Endothelial cell of umbilical vein (primary cell): Measurements from ENCODE around the gene PCTP. TPM values are rescaled to one million over a fixed set of nuclear protein-coding genes. Genes with fewer than 3 reads are reported as not detected.

Experiments used
- BruUV-seq: library from RNA; stranded (reverse); fragments of 400-500 nt; replicated peaks from 2 replicates; lab custom pipeline; 2021; lab: Mats Ljungman, UMichigan
- CTCF ChIA-PET: fragments of 300-600, 350-600 bp; sonication (Branson Sonifier 250); formaldehyde crosslinking; loops from one replicate; lab custom pipeline; 2021; ENCODE audit warnings: antibody characterized with exemption, inconsistent platforms; lab: Charles Lee
- POLR2A ChIA-PET: fragments of 300-600, 350-600 bp; sonication (Branson Sonifier 250); formaldehyde crosslinking; loops from one replicate; lab custom pipeline; 2021; ENCODE audit warnings: antibody characterized with exemption, inconsistent platforms; lab: Charles Lee
- DNase-seq: peaks from one replicate; pipeline ENCODE4 v3.0.0-alpha.2; 2011; ENCODE audit warnings: low read depth, low spot score
- FAIRE-seq: peaks from 2 replicates; lab custom pipeline; 2011; peaks lifted over from hg19 to GRCh38; lab: Jason Lieb, UNC
- H2AFZ ChIP-seq: 2 replicates; pipeline ENCODE4 v1.6.0; 2012; ENCODE audit warnings: low read depth, low read length, control low read depth, inconsistent platforms
- H3K27ac ChIP-seq: 2 replicates; pipeline ENCODE4 v1.5.1; 2011; ENCODE audit warnings: low read depth, mild to moderate bottlenecking, control low read depth, low read length, moderate library complexity; ENCODE audit not compliant: insufficient read depth
- H3K27me3 ChIP-seq, 2 experiments: 2 replicates each; pipeline versions ENCODE4 v1.6.0 to v1.6.1; 2011; ENCODE audit warnings: low read length in 2 of 2, mixed read lengths in 1 of 2; ENCODE audit not compliant: control insufficient read depth in 2 of 2, insufficient read depth in 2 of 2
- H3K36me3 ChIP-seq, 2 experiments: 2 replicates in 1 of 2; 3 replicates in 1 of 2; pipeline ENCODE4 v1.5.1; 2011; ENCODE audit warnings: low read length in 2 of 2, mild to moderate bottlenecking in 1 of 2, moderate library complexity in 1 of 2; ENCODE audit not compliant: control insufficient read depth in 2 of 2, insufficient read depth in 2 of 2; ENCODE audit errors: extremely low read depth in 1 of 2
- H3K4me1 ChIP-seq: 3 replicates; pipeline ENCODE4 v1.5.1; 2011; ENCODE audit warnings: mild to moderate bottlenecking, low read length; ENCODE audit not compliant: control insufficient read depth, insufficient read depth; ENCODE audit errors: extremely low read depth
- H3K4me2 ChIP-seq: 2 replicates; pipeline ENCODE4 v1.6.1; 2011; ENCODE audit warnings: low read length, control low read depth, mixed read lengths; ENCODE audit not compliant: insufficient read depth
- H3K4me3 ChIP-seq, 3 experiments: fragments of 200-600 bp in 1 of 3; sonication (generic), shearing (Covaris generic) in 1 of 3; replicated peaks in 1 of 3; 2 replicates each; pipeline ENCODE4 v1.5.1; 2011 to 2016; ENCODE audit warnings: control low read depth in 3 of 3, low read length in 3 of 3, mild to moderate bottlenecking in 2 of 3, inconsistent platforms in 1 of 3, low read depth in 1 of 3, moderate library complexity in 1 of 3; ENCODE audit not compliant: insufficient read depth in 1 of 3
- H3K79me2 ChIP-seq: 2 replicates; pipeline ENCODE4 v1.6.0; 2012; ENCODE audit warnings: low read length, inconsistent platforms; ENCODE audit not compliant: control insufficient read depth, insufficient read depth
- H3K9ac ChIP-seq: replicated peaks from 2 replicates; pipeline ENCODE3; 2011; ENCODE audit warnings: low read length, control low read depth; ENCODE audit not compliant: insufficient read depth; ENCODE audit errors: extremely low read depth
- H3K9me1 ChIP-seq: replicated peaks from 3 replicates; pipeline ENCODE4 v1.6.0; 2011; ENCODE audit warnings: mild to moderate bottlenecking, low read length; ENCODE audit not compliant: control insufficient read depth, insufficient read depth; ENCODE audit errors: extremely low read depth
- H3K9me3 ChIP-seq: replicated peaks from 2 replicates; pipeline ENCODE4 v1.5.1; 2012; ENCODE audit warnings: low read length, inconsistent platforms; ENCODE audit not compliant: control insufficient read depth, insufficient read depth
- H4K20me1 ChIP-seq: replicated peaks from 2 replicates; pipeline ENCODE3; 2011; ENCODE audit warnings: mild to moderate bottlenecking, low read length; ENCODE audit not compliant: control insufficient read depth, insufficient read depth; ENCODE audit errors: extremely low read depth
- CTCF ChIP-seq, 2 donors: IDR thresholded peaks; 1 replicate in 1 of 2; 2 replicates in 1 of 2; pipeline ENCODE4 v1.5.1; 2011; ENCODE audit warnings: low read length in 2 of 2, mild to moderate bottlenecking in 2 of 2, moderate library complexity in 2 of 2, control low read depth in 1 of 2, inconsistent platforms in 1 of 2, low read depth in 1 of 2; ENCODE audit not compliant: insufficient read depth in 1 of 2; ENCODE audit errors: extremely low read depth in 1 of 2
- EZH2 ChIP-seq: IDR thresholded peaks from 2 replicates; pipeline ENCODE4 v1.6.1; 2012; ENCODE audit warnings: borderline replicate concordance, low read depth, mild to moderate bottlenecking, moderate library complexity, low read length, inconsistent platforms; ENCODE audit not compliant: severe bottlenecking
- FOS ChIP-seq: IDR thresholded peaks from 2 replicates; pipeline ENCODE4 v1.6.1; 2011; ENCODE audit warnings: mild to moderate bottlenecking, low read length, moderate library complexity, borderline replicate concordance; ENCODE audit not compliant: insufficient read depth
- GATA2 ChIP-seq: IDR thresholded peaks from 2 replicates; pipeline ENCODE4 v1.7.0; 2011; ENCODE audit warnings: low read depth, mild to moderate bottlenecking, moderate library complexity, mixed read lengths, low read length; ENCODE audit not compliant: insufficient read length, insufficient read depth
- JUN ChIP-seq: IDR thresholded peaks from 2 replicates; pipeline ENCODE4 v1.6.1; 2011; ENCODE audit warnings: borderline replicate concordance, low read depth; ENCODE audit not compliant: insufficient read length, insufficient read depth
- MYC ChIP-seq: IDR thresholded peaks from one replicate; pipeline ENCODE4 v1.6.1; 2011; ENCODE audit warnings: mild to moderate bottlenecking, low read depth, low read length
- POLR2A ChIP-seq: IDR thresholded peaks from 2 replicates; pipeline ENCODE4 v1.6.1; 2012; ENCODE audit warnings: low read depth, mild to moderate bottlenecking, control low read depth, low read length
- POLR2AphosphoS5 ChIP-seq: IDR thresholded peaks from 2 replicates; pipeline ENCODE4 v1.6.1; 2012; ENCODE audit warnings: low read depth, mild to moderate bottlenecking, control low read depth, low read length, moderate library complexity; ENCODE audit not compliant: insufficient read depth
- dilution Hi-C: fragments of 300-500 bp; cut with MboI; formaldehyde crosslinking; loops from one replicate; pipeline ENCODE4 v1.15.0; 2019; ENCODE audit warnings: low sequenced_read_pairs; ENCODE audit not compliant: extremely low pct_ligation_motif_present
- intact Hi-C: fragments of 100-400 bp; cut with micrococcal nuclease; formaldehyde crosslinking; loops from one replicate; pipeline ENCODE4 v1.10.0; 2022
- polyA plus RNA-seq, 4 experiments: library from polyadenylated mRNA; depleted of rRNA in 3 of 4; stranded (reverse) in 3 of 4; unstranded in 1 of 4; fragments of >200 nt; gene quantifications; 2 replicates each; pipeline versions ENCODE4 v1.2.1 to v1.2.3, GENCODE V29; 2011 to 2012; ENCODE audit warnings: missing spikeins in 1 of 4
- total RNA-seq: library from RNA; stranded (reverse); gene quantifications from 2 replicates; pipeline ENCODE4 v1.2.3, GENCODE V29; 2021
- TF ChIP-seq, protein P1 (sequence below): IDR thresholded peaks from 2 replicates; pipeline ENCODE4 v1.6.1; 2011; ENCODE audit not compliant: insufficient read depth, insufficient read length

Gene PCTP
- total and polyA plus RNA-seq, 2 donors (not counting 3 experiments of a cell fraction or from before 2014, with no cell fraction given): 13.5 to 18.3 TPM

GRCh38 chr17:55705847-55706246, 45.0 kb upstream of the PCTP start:
- Histone ChIP-seq H3K27me3 (no peaks in the 10 kb centered on the region), H3K4me1 (no peaks in the 10 kb centered on the region), H2AFZ (no peak overlapping the region), H3K9me3 (no peaks in the 10 kb centered on the region), H3K4me3 (no peak overlapping the region), H4K20me1 (no peaks in the 10 kb centered on the region), H3K36me3 (no peaks in the 10 kb centered on the region), H3K9ac (no peak overlapping the region), H3K4me2 (no peak overlapping the region), H3K27ac (no peak overlapping the region), H3K79me2 (no peaks in the 10 kb centered on the region), H3K9me1 (no peaks in the 10 kb centered on the region)
- FAIRE-seq (no peak), DNase-seq (no peak)
- dilution Hi-C loops (no loop called here), intact Hi-C loops (no loop called here)
- no peak for TF ChIP-seq CTCF (IDR thresholded peaks at IDR 0.05; ENCODE audit: extremely low read depth in 1 of 2, insufficient read depth in 1 of 2, low read depth in 1 of 2, low read length in 2 of 2)
- TF ChIP-seq EZH2: no peak
- POLR2A ChIA-PET: no interaction called here
- no TSS peak for BruUV-seq
- CTCF ChIA-PET: no interaction called here

GRCh38 chr17:55706808-55707773, 43.8 kb upstream of the PCTP start:
- H3K9me3 ChIP-seq: no peaks in the 10 kb centered on the region
- no peak overlapping the region for H3K4me3 ChIP-seq
- dilution Hi-C loops: no loop called here
- no peaks in the 10 kb centered on the region for H3K27me3 ChIP-seq
- DNase-seq (no peak), FAIRE-seq (no peak)
- no peaks in the 10 kb centered on the region for H4K20me1 ChIP-seq
- no peaks in the 10 kb centered on the region for H3K9me1 ChIP-seq
- ChIA-PET POLR2A (no interaction called here), CTCF (interaction anchor here (0.9 to 2.5 kb wide), 3 partner anchors 11 to 105 kb away, joined by 3 to 10 read pairs (median 3); no protein-coding TSS in a partner anchor)
- H3K79me2 ChIP-seq: no peaks in the 10 kb centered on the region
- H2AFZ ChIP-seq: no peak overlapping the region
- H3K27ac ChIP-seq: no peak overlapping the region
- no peak for TF ChIP-seq MYC
- no peak for TF ChIP-seq POLR2AphosphoS5
- TF ChIP-seq CTCF (IDR thresholded peaks at IDR 0.05; ENCODE audit: extremely low read depth in 1 of 2, insufficient read depth in 1 of 2, low read depth in 1 of 2, low read length in 2 of 2): no peak
- TF ChIP-seq POLR2A: no peak
- no peak for TF ChIP-seq GATA2
- TF ChIP-seq FOS: no peak
- TF ChIP-seq, protein P1, sequence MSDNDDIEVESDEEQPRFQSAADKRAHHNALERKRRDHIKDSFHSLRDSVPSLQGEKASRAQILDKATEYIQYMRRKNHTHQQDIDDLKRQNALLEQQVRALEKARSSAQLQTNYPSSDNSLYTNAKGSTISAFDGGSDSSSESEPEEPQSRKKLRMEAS: no peak
- no peak for TF ChIP-seq JUN
- H3K4me1 ChIP-seq: no peaks in the 10 kb centered on the region
- no peak overlapping the region for H3K9ac ChIP-seq
- intact Hi-C loops: no loop called here
- no peaks in the 10 kb centered on the region for H3K36me3 ChIP-seq
- BruUV-seq: no TSS peak
- H3K4me2 ChIP-seq: no peak overlapping the region
